K562 (cell line): ENCODE data around the gene MCCC2. TPM values are rescaled to one million over a fixed set of nuclear protein-coding genes. Genes with fewer than 3 reads are reported as not detected.

Source experiments
- ATAC-seq: fragments of 200-7000 bp; cut with Tn5 transposase; 3 replicates; pipeline ENCODE4 v1.9.1; 2020; ENCODE audit warnings: moderate library complexity
- BruUV-seq: library from RNA; stranded (reverse); fragments of 400-500 nt; replicated peaks from 2 replicates; lab custom pipeline; 2021; lab: Mats Ljungman, UMichigan
- CTCF ChIA-PET: fragments of 300-600 bp; formaldehyde crosslinking; extraction: SDS; loops from one replicate; lab custom pipeline; 2021; ENCODE audit warnings: low intra/inter-chr PET ratio; lab: Yijun Ruan, JAX
- POLR2A ChIA-PET: fragments of 300-600, 350-650 bp; sonication (Branson Sonifier 250); formaldehyde crosslinking; extraction: SDS; loops from one replicate; lab custom pipeline; 2021; ENCODE audit warnings: antibody characterized with exemption, inconsistent platforms; lab: Yijun Ruan, JAX
- DNase-seq, 4 experiments: peaks; one replicate each; pipeline versions ENCODE4 v3.0.0 to v3.0.0-alpha.2; 2011 to 2018; ENCODE audit warnings: low spot score in 3 of 4, mixed read lengths in 3 of 4; ENCODE audit errors: extremely low read depth in 1 of 4
- FAIRE-seq: peaks from 2 replicates; lab custom pipeline; 2011; peaks lifted over from hg19 to GRCh38; lab: Jason Lieb, UNC
- H2AFZ ChIP-seq: 2 replicates; pipeline ENCODE4 v1.6.0; 2011; ENCODE audit warnings: low read depth, low read length, control low read depth, inconsistent platforms
- H3K27ac ChIP-seq: fragments of 200-600 bp; 3 replicates; pipeline ENCODE4 v1.8.0; 2011; ENCODE audit warnings: low read depth, mild to moderate bottlenecking, control low read depth, inconsistent platforms, low read length, moderate library complexity, mixed read lengths; ENCODE audit errors: extremely low read depth
- H3K27me3 ChIP-seq, 2 experiments: fragments of 300-600 bp in 1 of 2; 2 replicates in 1 of 2; 3 replicates in 1 of 2; pipeline versions ENCODE4 v1.6.0 to v1.8.0; 2011; ENCODE audit warnings: inconsistent platforms in 2 of 2, low read length in 2 of 2, mild to moderate bottlenecking in 1 of 2, mixed read lengths in 1 of 2, moderate library complexity in 1 of 2; ENCODE audit not compliant: control insufficient read depth in 2 of 2, insufficient read depth in 2 of 2
- H3K36me3 ChIP-seq: fragments of 300-600 bp; 3 replicates; pipeline ENCODE4 v1.8.0; 2011; ENCODE audit warnings: mild to moderate bottlenecking, low read length, inconsistent platforms; ENCODE audit not compliant: control insufficient read depth, insufficient read depth
- H3K4me1 ChIP-seq, 2 experiments: fragments of 200-600 bp in 1 of 2; replicated peaks in 1 of 2; 2 replicates in 1 of 2; 3 replicates in 1 of 2; pipeline versions ENCODE4 v1.5.1 to v1.8.0; 2011; ENCODE audit warnings: inconsistent platforms in 2 of 2, low read length in 2 of 2, mild to moderate bottlenecking in 1 of 2, mixed read lengths in 1 of 2, moderate library complexity in 1 of 2; ENCODE audit not compliant: control insufficient read depth in 2 of 2, insufficient read depth in 2 of 2
- H3K4me2 ChIP-seq: 2 replicates; pipeline ENCODE4 v1.6.1; 2011; ENCODE audit warnings: low read length, control low read depth, inconsistent platforms, mixed read lengths; ENCODE audit not compliant: insufficient read depth
- H3K4me3 ChIP-seq: fragments of 200-600 bp; sonication (generic), shearing (Covaris generic); 2 replicates; pipeline ENCODE4 v1.5.1; 2016; ENCODE audit warnings: control low read depth, inconsistent platforms
- H3K79me2 ChIP-seq: fragments of 200-600 bp; 3 replicates; pipeline ENCODE4 v1.8.0; 2011; ENCODE audit warnings: low read length, inconsistent platforms; ENCODE audit not compliant: control insufficient read depth, insufficient read depth
- H3K9ac ChIP-seq, 2 experiments: 2 replicates each; pipeline versions ENCODE4 v1.6.0 to v1.6.1; 2011; ENCODE audit warnings: low read depth in 2 of 2, low read length in 2 of 2, control low read depth in 1 of 2, inconsistent platforms in 1 of 2, mild to moderate bottlenecking in 1 of 2, mixed read lengths in 1 of 2; ENCODE audit not compliant: insufficient read depth in 1 of 2
- H3K9me1 ChIP-seq: one replicate; pipeline ENCODE4 v1.6.0; 2011; ENCODE audit warnings: inconsistent platforms, mild to moderate bottlenecking, low read length, moderate library complexity; ENCODE audit not compliant: control insufficient read depth, insufficient read depth
- H3K9me3 ChIP-seq: replicated peaks from 2 replicates; pipeline ENCODE4 v1.5.1; 2011; ENCODE audit warnings: low read depth, low read length, inconsistent platforms; ENCODE audit not compliant: control insufficient read depth, insufficient read depth
- H4K20me1 ChIP-seq: replicated peaks from 2 replicates; pipeline ENCODE4 v1.6.1; 2011; ENCODE audit warnings: low read length, inconsistent platforms, mixed read lengths; ENCODE audit not compliant: control insufficient read depth, insufficient read depth
- BRF1 ChIP-seq: IDR thresholded peaks from 3 replicates; pipeline ENCODE4 v1.6.1; 2011; ENCODE audit warnings: borderline replicate concordance, mild to moderate bottlenecking; ENCODE audit not compliant: insufficient read length; ENCODE audit errors: extremely low read depth
- CBFA2T2 ChIP-seq: fragments of 450-650 bp; conservative IDR thresholded peaks from 2 replicates; pipeline ENCODE4 v1.6.1; 2017; ENCODE audit warnings: mild to moderate bottlenecking
- CSDE1 ChIP-seq, 2 experiments: fragments of 450-650 bp; IDR thresholded peaks; 2 replicates each; pipeline ENCODE4 v1.6.1; 2016; ENCODE audit warnings: mild to moderate bottlenecking in 1 of 2
- DMBX1 ChIP-seq: fragments of 250-450 bp; sonication (Bioruptor Pico); IDR thresholded peaks from 2 replicates; pipeline ENCODE4 v1.8.0; 2022; ENCODE audit warnings: inconsistent platforms, mild to moderate bottlenecking, moderate library complexity, borderline replicate concordance
- ETV6 ChIP-seq, 3 experiments: fragments of 150-350 bp in 1 of 3; sonication (generic) in 1 of 3; formaldehyde crosslinking in 1 of 3; IDR thresholded peaks; 2 replicates each; pipeline versions ENCODE4 v1.6.1 to v1.8.0; 2014 to 2022; ENCODE audit warnings: borderline replicate concordance in 2 of 3, low read depth in 2 of 3, antibody characterized with exemption in 1 of 3, low read length in 1 of 3, mild to moderate bottlenecking in 1 of 3, missing genetic modification reagents in 1 of 3
- FOS ChIP-seq: IDR thresholded peaks from 3 replicates; pipeline ENCODE4 v1.6.1; 2011; ENCODE audit not compliant: insufficient read length; ENCODE audit errors: extremely low read depth
- GTF2F1 ChIP-seq: IDR thresholded peaks from 2 replicates; pipeline ENCODE4 v1.6.1; 2011; ENCODE audit warnings: low read depth, low read length, improper control_type of control experiment
- HCFC1 ChIP-seq: IDR thresholded peaks from 2 replicates; pipeline ENCODE4 v1.6.1; 2012; ENCODE audit warnings: low read depth, low read length, improper control_type of control experiment
- HDAC2 ChIP-seq: fragments of 450-650 bp; IDR thresholded peaks from 2 replicates; pipeline ENCODE4 v1.6.1; 2016; ENCODE audit warnings: mild to moderate bottlenecking
- ILK ChIP-seq: fragments of 450-650 bp; IDR thresholded peaks from 2 replicates; pipeline ENCODE4 v1.6.1; 2016; ENCODE audit warnings: missing genetic modification characterization, low read depth, mild to moderate bottlenecking, missing compliant biosample characterization, moderate library complexity, borderline replicate concordance
- RBM25 ChIP-seq: fragments of 200-400 bp; formaldehyde crosslinking; IDR thresholded peaks from 2 replicates; pipeline ENCODE4 v1.6.1; 2018; ENCODE audit warnings: low read length, low read depth, moderate library complexity; ENCODE audit not compliant: severe bottlenecking
- RFX1 ChIP-seq: fragments of 450-650 bp; IDR thresholded peaks from 2 replicates; pipeline ENCODE4 v1.6.1; 2016; ENCODE audit warnings: mild to moderate bottlenecking, moderate library complexity
- RNF2 ChIP-seq: sonication (generic); IDR thresholded peaks from 2 replicates; pipeline ENCODE4 v1.6.1; 2016
- SREBF1 ChIP-seq: fragments of 150-350 bp; IDR thresholded peaks from 2 replicates; pipeline ENCODE4 v1.6.1; 2014; ENCODE audit warnings: antibody characterized with exemption, low read depth, low read length, borderline replicate concordance
- TAL1 ChIP-seq: fragments of 450-650 bp; IDR thresholded peaks from 2 replicates; pipeline ENCODE4 v1.6.1; 2016; ENCODE audit warnings: mild to moderate bottlenecking
- TEAD1 ChIP-seq, 2 experiments: fragments of 450-650 bp in 1 of 2; sonication (generic) in 1 of 2; formaldehyde crosslinking; IDR thresholded peaks; 2 replicates each; pipeline versions ENCODE4 v1.4.0 to v1.8.0; 2020 to 2022; ENCODE audit warnings: mild to moderate bottlenecking in 2 of 2, missing genetic modification reagents in 1 of 2
- TOE1 ChIP-seq, 2 experiments: fragments of 450-650 bp in 1 of 2; sonication (generic) in 1 of 2; formaldehyde crosslinking in 1 of 2; IDR thresholded peaks; 2 replicates each; pipeline versions ENCODE4 v1.7.1 to v1.8.0; 2016 to 2022; ENCODE audit warnings: borderline replicate concordance in 2 of 2, mild to moderate bottlenecking in 2 of 2, antibody characterized with exemption in 1 of 2, inconsistent platforms in 1 of 2, low read depth in 1 of 2, missing genetic modification reagents in 1 of 2, moderate library complexity in 1 of 2
- ZKSCAN1 ChIP-seq: fragments of 150-350 bp; IDR thresholded peaks from 2 replicates; pipeline ENCODE4 v1.6.1; 2016; ENCODE audit warnings: low read depth, low read length
- ZNF175 ChIP-seq: fragments of 200-800 bp; sonication (Bioruptor generic); IDR thresholded peaks from 2 replicates; pipeline ENCODE4 v1.6.1; 2016; ENCODE audit warnings: low read depth, mild to moderate bottlenecking, missing genetic modification characterization, missing compliant biosample characterization
- ZNF311 ChIP-seq: fragments of 250-450 bp; sonication (Bioruptor Pico); IDR thresholded peaks from 2 replicates; pipeline ENCODE4 v1.4.0; 2020; ENCODE audit warnings: mild to moderate bottlenecking, moderate library complexity
- ZNF561 ChIP-seq: fragments of 450-650 bp; formaldehyde crosslinking; conservative IDR thresholded peaks from 2 replicates; pipeline ENCODE4 v1.4.0; 2020; ENCODE audit warnings: mild to moderate bottlenecking, moderate library complexity
- ZNF696 ChIP-seq: fragments of 250-450 bp; sonication (Bioruptor Pico); conservative IDR thresholded peaks from 2 replicates; pipeline ENCODE4 v1.4.0; 2020; ENCODE audit warnings: mild to moderate bottlenecking, moderate library complexity
- whole genome bisulfite sequencing: fragments of 100-300 bp; shearing (Covaris generic); methylation state at CpG from one replicate; pipeline ENCODE4 v1.1.6; 2016; ENCODE audit warnings: low coverage, mixed read lengths; ENCODE audit not compliant: insufficient coverage; ENCODE audit errors: missing lambda C conversion rate; 5-methylcytosine and 5-hydroxymethylcytosine counted together
- in situ Hi-C: fragments of 300-500 bp; cut with MboI; formaldehyde crosslinking; loops from 4 replicates; pipeline ENCODE4 v1.15.0; 2018; ENCODE audit warnings: inconsistent platforms, mixed read lengths
- intact Hi-C: fragments of 100-400 bp; cut with micrococcal nuclease; formaldehyde crosslinking; loops from 2 replicates; pipeline ENCODE4 v1.14.2; 2022
- polyA plus RNA-seq, 8 experiments: library from polyadenylated mRNA; depleted of rRNA in 4 of 8; stranded (reverse) in 5 of 8; unstranded in 3 of 8; fragments of >200 nt; fragmentation: Nextera tagmentation in 2 of 8; fragmentation: Illumina TruSeq in 1 of 8; extraction: Ambion mirVana in 2 of 8; extraction: Trizol in 1 of 8; gene quantifications; 2 replicates each; pipeline versions ENCODE4 v1.2.1 to v1.2.3, GENCODE V29; 2011 to 2014; ENCODE audit warnings: inconsistent platforms in 1 of 8, missing spikeins in 1 of 8
- total RNA-seq, 7 experiments: library from RNA; depleted of rRNA in 6 of 7; stranded (reverse); fragments of >200 nt in 6 of 7; fragmentation: Illumina TruSeq in 2 of 7; extraction: Trizol in 2 of 7; gene quantifications; 2 replicates each; pipeline versions ENCODE4 v1.2.1 to v1.2.3, GENCODE V29; 2011 to 2021; ENCODE audit warnings: low replicate concordance in 1 of 7
- TF ChIP-seq, protein P1 (sequence below), 2 experiments: fragments of 450-650 bp in 1 of 2; sonication (generic) in 1 of 2; formaldehyde crosslinking; conservative IDR thresholded peaks; 2 replicates each; pipeline versions ENCODE4 v1.4.0 to v1.8.1; 2020 to 2022; ENCODE audit warnings: mild to moderate bottlenecking in 1 of 2, missing genetic modification reagents in 1 of 2

The MCCC2 gene
- total and polyA plus RNA-seq, 9 of the 15 experiments (the other 6 are each of a cell fraction or from before 2014, with no cell fraction given) = 17.1 to 77.9 (median 52.5) TPM

DNA sequence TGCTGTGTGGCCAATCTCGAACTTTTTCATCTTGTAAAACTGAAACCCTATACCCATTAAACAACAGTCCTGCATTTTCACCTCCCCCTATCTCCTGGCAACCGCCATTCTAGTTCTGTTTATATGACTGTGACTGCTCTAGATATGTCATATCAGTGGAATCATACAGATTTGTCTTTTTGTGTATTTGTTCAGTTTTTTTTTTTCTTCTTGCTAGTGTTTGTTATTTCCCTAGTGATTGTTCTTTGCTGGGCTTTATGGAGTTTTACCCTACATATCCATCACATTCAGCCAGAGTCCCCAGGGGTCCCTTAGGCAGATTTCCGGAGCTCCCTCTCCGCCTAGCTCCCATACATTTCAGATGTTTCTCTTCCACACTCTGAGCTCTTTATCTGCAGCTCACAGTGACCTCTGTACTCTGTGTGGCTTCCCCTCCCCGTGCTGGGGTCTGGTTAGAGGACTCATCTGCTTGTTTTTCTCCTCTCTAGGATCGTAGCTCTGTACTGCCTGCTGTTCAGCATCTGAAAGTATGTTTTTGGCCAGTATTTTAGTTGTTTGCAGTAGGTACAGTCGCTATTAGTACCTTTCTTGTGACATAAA is 106.8 kb downstream of the MCCC2 start:
- H4K20me1 ChIP-seq = no peaks in the 10 kb centered on the region
- ATAC-seq (peak; percentile 79), FAIRE-seq (no peak), DNase-seq (peak in 2 of 4 experiments; percentile 32 to 54)
- CTCF ChIA-PET = no interaction called here
- no peaks in the 10 kb centered on the region for H3K9me1 ChIP-seq
- H3K36me3 ChIP-seq = no peaks in the 10 kb centered on the region
- H2AFZ ChIP-seq = no peak overlapping the region
- WGBS = 0% methylated on average over 7 of the region's 7 CpGs
- no peak overlapping the region for H3K4me3 ChIP-seq
- no peaks in the 10 kb centered on the region for H3K9me3 ChIP-seq
- H3K79me2 ChIP-seq = no peaks in the 10 kb centered on the region
- POLR2A ChIA-PET = interaction anchor here (1.1 to 2.2 kb wide), 2 partner anchors 12 to 14 kb away, joined by 3 to 7 read pairs; no protein-coding TSS in a partner anchor
- intact Hi-C loops = no loop called here
- no TSS peak for BruUV-seq
- in situ Hi-C loops = no loop called here
- no peaks in the 10 kb centered on the region for H3K4me1 ChIP-seq
- peaks cover 0 to 5% of the 10 kb centered on the region in 2 experiments; a peak in 2 of 5 replicates for H3K27me3 ChIP-seq
- H3K4me2 ChIP-seq = no peak overlapping the region
- no peak overlapping the region for H3K27ac ChIP-seq
- H3K9ac ChIP-seq = no peak overlapping the region
- TF ChIP-seq TOE1 (IDR thresholded peaks at IDR 0.05; ENCODE audit: borderline replicate concordance) (no peak), TOE1 (CRISPR knock-in tag; IDR thresholded peaks at IDR 0.05; ENCODE audit: borderline replicate concordance, low read depth) (no peak), ZNF311 (CRISPR knock-in tag) (no peak), FOS (no peak), ZNF175 (CRISPR knock-in tag) (no peak), SREBF1 (no peak), CBFA2T2 (0 out of 2 replicates have a peak, but pooled peaks have one; percentile 3), HCFC1 (no peak), HDAC2 (0 out of 2 replicates have a peak, but pooled peaks have one; percentile 28), RNF2 (no peak), DMBX1 (no peak), CSDE1 (IDR thresholded peaks at IDR 0.05) (no peak), GTF2F1 (no peak), RBM25 (no peak), BRF1 (no peak), TAL1 (0 out of 2 replicates have a peak, but pooled peaks have one; percentile 4), ILK (tag) (no peak), RFX1 (peak; percentile 57), ETV6 (IDR thresholded peaks at IDR 0.05; ENCODE audit: borderline replicate concordance in 1 of 2, low read depth in 2 of 2, low read length in 1 of 2) (no peak), ETV6 (CRISPR knock-in tag; IDR thresholded peaks at IDR 0.05; ENCODE audit: borderline replicate concordance) (no peak), TEAD1 (CRISPR knock-in tag; IDR thresholded peaks at IDR 0.05) (no peak), ZKSCAN1 (no peak), ZNF696 (CRISPR knock-in tag) (no peak), ZNF561 (no peak)
- TF ChIP-seq, protein P1, sequence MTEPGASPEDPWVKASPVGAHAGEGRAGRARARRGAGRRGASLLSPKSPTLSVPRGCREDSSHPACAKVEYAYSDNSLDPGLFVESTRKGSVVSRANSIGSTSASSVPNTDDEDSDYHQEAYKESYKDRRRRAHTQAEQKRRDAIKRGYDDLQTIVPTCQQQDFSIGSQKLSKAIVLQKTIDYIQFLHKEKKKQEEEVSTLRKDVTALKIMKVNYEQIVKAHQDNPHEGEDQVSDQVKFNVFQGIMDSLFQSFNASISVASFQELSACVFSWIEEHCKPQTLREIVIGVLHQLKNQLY (CRISPR knock-in tag; conservative IDR thresholded peaks at IDR 0.05) = no peak
